ENCODE data around the gene RFX4.

The RFX4 gene

DNA sequence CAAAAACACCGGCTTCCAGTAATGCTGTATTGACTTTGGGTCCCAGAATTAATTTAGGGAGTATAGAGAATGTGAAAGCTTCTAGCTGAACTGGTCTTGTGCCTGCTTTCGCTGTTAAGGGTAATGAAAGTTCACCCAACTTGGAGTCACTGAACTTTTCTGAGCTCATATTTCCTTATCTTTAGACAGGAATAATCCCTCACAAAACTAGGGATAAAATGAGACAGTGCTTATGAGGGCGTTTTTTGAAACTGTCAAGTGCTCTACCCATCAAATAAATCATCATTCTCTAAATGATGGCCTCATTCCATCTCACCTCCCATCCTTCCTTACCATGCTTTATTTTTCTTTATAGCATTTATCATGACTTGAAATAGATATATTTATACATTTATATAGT lies 74.7 kb downstream of the RFX4 start:
- no peaks in the 10 kb centered on the region for H3K27me3 ChIP-seq (ENCODE audit: control insufficient read depth, insufficient read depth, low read length)
- H3K4me1 ChIP-seq: no peaks in the 10 kb centered on the region
- H3K4me2 ChIP-seq (ENCODE audit: low read length): no peak overlapping the region
- no peak overlapping the region for H3K4me3 ChIP-seq (ENCODE audit: low read depth, low read length)
- no peak overlapping the region for H3K9ac ChIP-seq
- H3K36me3 ChIP-seq (ENCODE audit: control insufficient read depth, insufficient read depth, low read length): no peaks in the 10 kb centered on the region
- TF ChIP-seq, protein P1, sequence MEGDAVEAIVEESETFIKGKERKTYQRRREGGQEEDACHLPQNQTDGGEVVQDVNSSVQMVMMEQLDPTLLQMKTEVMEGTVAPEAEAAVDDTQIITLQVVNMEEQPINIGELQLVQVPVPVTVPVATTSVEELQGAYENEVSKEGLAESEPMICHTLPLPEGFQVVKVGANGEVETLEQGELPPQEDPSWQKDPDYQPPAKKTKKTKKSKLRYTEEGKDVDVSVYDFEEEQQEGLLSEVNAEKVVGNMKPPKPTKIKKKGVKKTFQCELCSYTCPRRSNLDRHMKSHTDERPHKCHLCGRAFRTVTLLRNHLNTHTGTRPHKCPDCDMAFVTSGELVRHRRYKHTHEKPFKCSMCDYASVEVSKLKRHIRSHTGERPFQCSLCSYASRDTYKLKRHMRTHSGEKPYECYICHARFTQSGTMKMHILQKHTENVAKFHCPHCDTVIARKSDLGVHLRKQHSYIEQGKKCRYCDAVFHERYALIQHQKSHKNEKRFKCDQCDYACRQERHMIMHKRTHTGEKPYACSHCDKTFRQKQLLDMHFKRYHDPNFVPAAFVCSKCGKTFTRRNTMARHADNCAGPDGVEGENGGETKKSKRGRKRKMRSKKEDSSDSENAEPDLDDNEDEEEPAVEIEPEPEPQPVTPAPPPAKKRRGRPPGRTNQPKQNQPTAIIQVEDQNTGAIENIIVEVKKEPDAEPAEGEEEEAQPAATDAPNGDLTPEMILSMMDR (IDR thresholded peaks at IDR 0.05): no peak
- H2AFZ ChIP-seq: no peak overlapping the region
- no peaks in the 10 kb centered on the region for H3K79me2 ChIP-seq
- H3K27ac ChIP-seq: no peak overlapping the region
- H3K9me3 ChIP-seq (ENCODE audit: control insufficient read depth, low read length): no peaks in the 10 kb centered on the region

DNA sequence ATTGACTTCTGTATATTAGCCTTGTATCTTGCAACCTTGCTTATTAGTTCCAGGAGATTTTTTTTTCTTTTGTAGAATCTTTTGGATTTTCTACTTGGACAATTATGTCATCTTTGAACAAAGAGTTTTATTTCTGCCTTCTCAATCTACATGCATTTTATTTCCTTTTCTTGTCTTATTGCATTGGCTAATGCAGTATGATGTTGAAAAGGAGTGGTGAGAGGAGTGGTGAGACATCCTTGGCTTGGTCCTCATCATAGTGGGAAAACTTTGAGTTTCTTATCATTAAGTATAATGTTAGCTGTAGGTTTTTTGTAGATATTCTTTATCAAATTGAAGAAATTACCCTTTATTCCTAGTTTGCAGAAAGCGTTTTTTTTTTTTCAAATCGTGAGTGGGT lies 80.6 kb downstream of the RFX4 start:
- no peak overlapping the region for H3K9ac ChIP-seq
- H3K79me2 ChIP-seq: no peaks in the 10 kb centered on the region
- no peaks in the 10 kb centered on the region for H3K27me3 ChIP-seq (ENCODE audit: control insufficient read depth, insufficient read depth, low read length)
- no peak overlapping the region for H2AFZ ChIP-seq
- no peak overlapping the region for H3K27ac ChIP-seq
- H3K4me1 ChIP-seq: no peaks in the 10 kb centered on the region
- no peak overlapping the region for H3K4me2 ChIP-seq (ENCODE audit: low read length)
- no peaks in the 10 kb centered on the region for H3K9me3 ChIP-seq (ENCODE audit: control insufficient read depth, low read length)
- H3K36me3 ChIP-seq (ENCODE audit: control insufficient read depth, insufficient read depth, low read length): no peaks in the 10 kb centered on the region
- TF ChIP-seq, protein P1 (IDR thresholded peaks at IDR 0.05): no peak
- H3K4me3 ChIP-seq (ENCODE audit: low read depth, low read length): no peak overlapping the region

DNA sequence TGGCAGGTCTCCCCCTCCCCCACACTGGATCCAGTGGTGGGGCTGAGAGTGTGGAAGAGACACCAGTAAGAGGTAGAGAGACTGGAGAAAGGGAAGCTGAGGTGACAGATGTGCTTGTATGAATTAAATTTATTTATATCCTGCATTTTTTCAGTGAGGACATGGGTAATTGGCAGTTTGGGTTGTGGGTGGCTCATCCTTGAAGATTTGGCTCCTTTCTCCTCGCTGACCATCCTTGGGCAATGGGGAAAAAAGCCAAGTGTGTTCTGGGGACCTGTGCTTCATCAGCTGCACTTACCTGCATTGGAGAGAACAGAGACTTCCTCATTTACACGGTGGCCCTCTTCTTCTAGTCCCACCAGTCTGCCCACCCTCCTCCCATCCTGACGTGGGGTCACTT lies 86.4 kb downstream of the RFX4 start:
- Histone ChIP-seq H3K4me2 (ENCODE audit: low read length) (no peak overlapping the region), H3K9me3 (ENCODE audit: control insufficient read depth, low read length) (no peaks in the 10 kb centered on the region), H3K79me2 (no peaks in the 10 kb centered on the region), H3K27me3 (ENCODE audit: control insufficient read depth, insufficient read depth, low read length) (no peaks in the 10 kb centered on the region), H3K4me3 (ENCODE audit: low read depth, low read length) (no peak overlapping the region), H3K27ac (no peak overlapping the region), H3K36me3 (ENCODE audit: control insufficient read depth, insufficient read depth, low read length) (no peaks in the 10 kb centered on the region), H3K4me1 (no peaks in the 10 kb centered on the region), H3K9ac (no peak overlapping the region), H2AFZ (no peak overlapping the region)
- TF ChIP-seq, protein P1 (IDR thresholded peaks at IDR 0.05): no peak

DNA sequence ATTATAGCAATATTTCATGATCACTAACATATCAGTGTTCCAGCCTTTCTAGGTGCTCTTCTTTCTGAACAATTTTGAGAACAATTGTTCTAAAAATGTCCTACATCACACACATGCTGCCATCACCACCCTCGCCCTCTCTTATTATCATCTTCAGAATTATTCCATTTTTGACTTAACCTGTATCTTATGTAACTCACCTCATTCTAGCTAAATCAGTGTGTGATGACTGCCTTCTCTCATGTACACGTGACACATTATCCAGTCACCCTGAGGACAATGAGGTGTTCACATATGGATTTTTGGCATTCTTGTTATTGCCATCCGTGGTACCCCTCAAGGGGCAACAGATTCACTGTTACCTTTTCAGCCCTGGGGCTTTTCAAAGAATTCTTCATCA lies 87.3 kb downstream of the RFX4 start:
- Histone ChIP-seq H3K36me3 (ENCODE audit: control insufficient read depth, insufficient read depth, low read length) (no peaks in the 10 kb centered on the region), H3K9me3 (ENCODE audit: control insufficient read depth, low read length) (no peaks in the 10 kb centered on the region), H3K4me1 (no peaks in the 10 kb centered on the region), H2AFZ (no peak overlapping the region), H3K4me3 (ENCODE audit: low read depth, low read length) (no peak overlapping the region), H3K9ac (no peak overlapping the region), H3K27me3 (ENCODE audit: control insufficient read depth, insufficient read depth, low read length) (no peaks in the 10 kb centered on the region), H3K27ac (no peak overlapping the region), H3K4me2 (ENCODE audit: low read length) (no peak overlapping the region), H3K79me2 (no peaks in the 10 kb centered on the region)
- TF ChIP-seq, protein P1 (IDR thresholded peaks at IDR 0.05): no peak

DNA sequence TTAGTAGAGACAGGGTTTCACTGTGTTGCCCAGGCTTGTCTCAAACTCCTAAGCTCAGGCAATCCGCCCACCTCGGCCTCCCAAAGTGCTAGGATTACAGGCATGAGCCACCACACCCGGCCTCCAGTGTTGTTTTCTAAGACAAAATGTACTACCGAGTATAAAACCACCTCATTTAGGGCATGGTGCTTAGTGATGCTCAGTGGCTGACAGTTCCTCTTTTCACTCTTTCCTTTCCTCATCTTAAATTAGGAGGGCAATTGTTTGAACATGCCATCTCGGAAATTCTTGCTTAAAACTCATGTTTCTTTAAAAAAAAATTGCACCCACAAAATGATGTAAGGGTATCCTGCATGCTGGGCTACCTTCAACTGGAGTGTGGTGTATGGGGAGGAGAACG lies 89.0 kb downstream of the RFX4 start:
- H3K4me1 ChIP-seq: no peaks in the 10 kb centered on the region
- H3K27ac ChIP-seq: no peak overlapping the region
- no peak overlapping the region for H3K4me3 ChIP-seq (ENCODE audit: low read depth, low read length)
- H3K9ac ChIP-seq: no peak overlapping the region
- H3K27me3 ChIP-seq (ENCODE audit: control insufficient read depth, insufficient read depth, low read length): no peaks in the 10 kb centered on the region
- H3K9me3 ChIP-seq (ENCODE audit: control insufficient read depth, low read length): no peaks in the 10 kb centered on the region
- no peak overlapping the region for H3K4me2 ChIP-seq (ENCODE audit: low read length)
- H3K79me2 ChIP-seq: no peaks in the 10 kb centered on the region
- no peaks in the 10 kb centered on the region for H3K36me3 ChIP-seq (ENCODE audit: control insufficient read depth, insufficient read depth, low read length)
- TF ChIP-seq, protein P1 (IDR thresholded peaks at IDR 0.05): no peak
- H2AFZ ChIP-seq: no peak overlapping the region
